ENCODE results near the gene STRBP.

Gene STRBP

DNA sequence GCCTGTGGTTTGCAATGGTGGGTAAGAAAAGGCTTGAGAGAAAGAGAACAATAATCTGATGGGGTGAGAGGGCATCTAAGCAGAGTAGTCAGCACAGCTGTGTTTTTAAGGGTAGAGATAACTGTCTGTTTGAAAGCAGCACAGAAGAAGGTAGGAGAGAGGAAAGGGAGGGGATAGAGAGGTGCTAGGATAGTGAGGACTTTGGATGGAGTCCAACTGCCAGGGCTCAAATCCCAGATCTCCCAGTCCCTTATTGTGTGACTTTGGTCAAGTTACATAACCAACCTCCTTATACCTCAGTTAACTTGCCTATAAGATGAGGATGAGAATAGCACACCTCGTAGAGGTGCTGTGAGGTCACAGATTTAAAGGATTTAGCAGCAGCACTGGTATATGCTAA is 179.3 kb downstream of the STRBP start:
- peaks cover 88% of the 10 kb centered on the region for H3K36me3 ChIP-seq (ENCODE audit: control insufficient read depth, insufficient read depth, low read length)
- no peaks in the 10 kb centered on the region for H3K9me3 ChIP-seq (ENCODE audit: control insufficient read depth, insufficient read depth, low read length)
- peaks cover 12% of the 10 kb centered on the region for H3K4me1 ChIP-seq (ENCODE audit: control insufficient read depth, insufficient read depth, low read length)
- H3K9ac ChIP-seq (ENCODE audit: low read depth, low read length): no peak overlapping the region
- no peak overlapping the region for H3K27ac ChIP-seq (ENCODE audit: low read depth, low read length)
- no peak overlapping the region for H3K4me3 ChIP-seq (ENCODE audit: low read depth, low read length)
- no peaks in the 10 kb centered on the region for H3K27me3 ChIP-seq (ENCODE audit: control insufficient read depth, insufficient read depth, low read length)

DNA sequence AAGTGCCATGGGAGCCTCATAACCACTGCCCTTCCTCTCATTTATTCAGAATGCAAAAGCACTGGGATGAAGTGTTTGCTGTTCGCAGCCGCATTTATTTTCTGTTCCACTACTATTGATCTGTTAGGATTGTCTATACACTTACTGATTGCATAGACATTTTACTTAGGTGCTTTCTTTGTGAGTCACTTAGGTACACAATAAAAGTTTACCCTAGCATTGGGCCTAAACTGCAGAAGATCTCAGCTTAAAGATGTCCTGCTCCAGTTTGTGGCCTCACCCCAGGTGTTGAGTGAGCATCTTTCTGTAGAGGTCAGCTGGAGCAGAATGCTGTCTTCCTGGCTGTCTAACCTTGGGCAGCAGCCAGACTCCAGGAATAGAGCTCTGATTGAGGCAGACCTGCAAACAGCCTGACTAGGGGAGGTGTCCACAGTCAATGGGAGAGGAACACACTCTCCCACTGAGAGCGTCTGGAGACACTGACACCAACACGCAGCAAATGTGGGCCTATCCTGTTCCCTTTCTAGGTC is 181.0 kb downstream of the STRBP start:
- H3K36me3 ChIP-seq (ENCODE audit: control insufficient read depth, insufficient read depth, low read length): peaks cover 80% of the 10 kb centered on the region
- H3K9me3 ChIP-seq (ENCODE audit: control insufficient read depth, insufficient read depth, low read length): no peaks in the 10 kb centered on the region
- H3K4me1 ChIP-seq (ENCODE audit: control insufficient read depth, insufficient read depth, low read length): peaks cover 12% of the 10 kb centered on the region
- no peaks in the 10 kb centered on the region for H3K27me3 ChIP-seq (ENCODE audit: control insufficient read depth, insufficient read depth, low read length)
- no peak overlapping the region for H3K9ac ChIP-seq (ENCODE audit: low read depth, low read length)
- no peak overlapping the region for H3K4me3 ChIP-seq (ENCODE audit: low read depth, low read length)
- H3K27ac ChIP-seq (ENCODE audit: low read depth, low read length): no peak overlapping the region

DNA sequence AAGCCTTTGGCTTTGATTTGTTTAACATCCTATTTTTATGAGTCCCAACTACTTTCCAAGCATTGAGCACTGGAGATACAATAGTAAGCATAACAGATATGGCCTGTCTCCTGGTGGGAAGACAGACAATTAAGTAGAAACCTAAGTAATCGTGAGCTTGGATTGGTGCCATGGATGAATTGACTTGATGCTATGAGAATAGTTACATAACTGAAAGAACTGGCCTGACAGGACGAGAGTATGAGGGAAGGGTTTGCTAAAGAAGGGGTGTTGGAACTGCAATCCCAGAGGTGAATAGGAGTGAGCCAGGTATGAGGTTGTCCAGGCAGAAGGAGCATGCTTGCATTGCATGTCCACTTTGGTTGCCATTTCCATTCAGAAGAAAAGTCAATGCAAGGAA is 182.5 kb downstream of the STRBP start:
- Histone ChIP-seq H3K27ac (ENCODE audit: low read depth, low read length) (no peak overlapping the region), H3K9ac (ENCODE audit: low read depth, low read length) (no peak overlapping the region), H3K27me3 (ENCODE audit: control insufficient read depth, insufficient read depth, low read length) (no peaks in the 10 kb centered on the region), H3K4me3 (ENCODE audit: low read depth, low read length) (no peak overlapping the region), H3K4me1 (ENCODE audit: control insufficient read depth, insufficient read depth, low read length) (peaks cover 12% of the 10 kb centered on the region), H3K36me3 (ENCODE audit: control insufficient read depth, insufficient read depth, low read length) (peaks cover 73% of the 10 kb centered on the region), H3K9me3 (ENCODE audit: control insufficient read depth, insufficient read depth, low read length) (no peaks in the 10 kb centered on the region)

DNA sequence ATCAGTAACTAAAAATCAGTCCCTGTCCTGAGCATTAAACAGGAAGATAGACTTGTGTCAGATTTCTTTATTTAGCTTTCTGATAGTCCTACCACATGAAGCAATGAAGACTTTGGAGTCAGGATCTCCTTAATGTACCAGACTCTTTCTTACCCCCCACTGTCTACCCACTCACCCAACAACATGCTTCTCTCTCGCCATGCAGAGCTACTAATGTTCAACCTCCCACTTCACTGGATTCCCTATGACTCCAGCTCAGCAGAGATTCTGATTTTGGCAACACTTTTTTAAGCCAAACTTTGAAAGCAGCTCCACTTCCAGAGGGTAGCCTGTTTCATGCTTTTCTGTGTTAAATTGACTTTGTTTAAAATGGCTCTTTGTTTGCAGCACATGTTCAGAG is 184.1 kb downstream of the STRBP start:
- Histone ChIP-seq H3K9me3 (ENCODE audit: control insufficient read depth, insufficient read depth, low read length) (no peaks in the 10 kb centered on the region), H3K36me3 (ENCODE audit: control insufficient read depth, insufficient read depth, low read length) (peaks cover 71% of the 10 kb centered on the region), H3K4me3 (ENCODE audit: low read depth, low read length) (no peak overlapping the region), H3K27ac (ENCODE audit: low read depth, low read length) (peak overlapping the region; percentile 3), H3K9ac (ENCODE audit: low read depth, low read length) (no peak overlapping the region), H3K27me3 (ENCODE audit: control insufficient read depth, insufficient read depth, low read length) (no peaks in the 10 kb centered on the region), H3K4me1 (ENCODE audit: control insufficient read depth, insufficient read depth, low read length) (peaks cover 12% of the 10 kb centered on the region)

DNA sequence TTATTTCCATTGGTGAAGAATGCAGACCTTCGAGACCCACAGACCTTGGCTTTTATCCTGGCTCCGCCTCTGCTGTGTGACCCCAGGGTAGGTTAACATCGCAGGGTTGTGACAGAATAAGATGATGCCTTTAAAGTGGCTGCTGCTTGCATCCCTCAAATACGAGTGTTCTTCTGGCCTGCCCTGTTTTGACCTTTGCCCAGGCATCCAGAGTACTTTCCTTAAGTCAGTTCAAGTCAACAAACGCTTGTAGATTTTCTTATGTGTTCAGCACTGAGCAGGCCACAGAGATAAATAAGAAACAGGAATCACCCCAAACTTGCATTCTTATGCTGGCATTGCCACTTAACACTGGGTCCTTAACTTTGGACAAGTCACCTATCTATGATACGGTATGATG is 184.7 kb downstream of the STRBP start:
- Histone ChIP-seq H3K9me3 (ENCODE audit: control insufficient read depth, insufficient read depth, low read length) (no peaks in the 10 kb centered on the region), H3K36me3 (ENCODE audit: control insufficient read depth, insufficient read depth, low read length) (peaks cover 71% of the 10 kb centered on the region), H3K4me3 (ENCODE audit: low read depth, low read length) (no peak overlapping the region), H3K27ac (ENCODE audit: low read depth, low read length) (no peak overlapping the region), H3K9ac (ENCODE audit: low read depth, low read length) (no peak overlapping the region), H3K27me3 (ENCODE audit: control insufficient read depth, insufficient read depth, low read length) (no peaks in the 10 kb centered on the region), H3K4me1 (ENCODE audit: control insufficient read depth, insufficient read depth, low read length) (peaks cover 12% of the 10 kb centered on the region)

DNA sequence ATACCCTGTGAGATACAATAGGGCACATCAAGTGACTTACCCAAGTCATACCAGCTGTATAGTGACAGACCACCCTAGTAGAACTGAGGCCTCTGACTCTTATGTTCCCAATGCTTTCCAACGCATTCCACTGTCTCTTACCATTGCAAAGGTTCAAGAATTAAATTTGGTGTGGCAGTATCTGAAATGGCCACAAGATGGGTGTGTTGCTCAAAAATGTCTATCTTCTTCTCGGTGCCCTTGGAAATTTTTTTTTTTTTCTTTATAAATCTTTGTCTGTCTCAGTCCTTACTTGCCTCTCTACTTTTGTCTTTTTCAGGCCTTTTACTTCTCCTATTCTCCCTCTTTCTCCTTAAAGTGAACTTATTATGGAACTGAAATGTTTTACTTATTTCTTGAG is 186.6 kb downstream of the STRBP start:
- peaks cover 12% of the 10 kb centered on the region for H3K4me1 ChIP-seq (ENCODE audit: control insufficient read depth, insufficient read depth, low read length)
- peaks cover 72% of the 10 kb centered on the region for H3K36me3 ChIP-seq (ENCODE audit: control insufficient read depth, insufficient read depth, low read length)
- H3K9ac ChIP-seq (ENCODE audit: low read depth, low read length): no peak overlapping the region
- H3K9me3 ChIP-seq (ENCODE audit: control insufficient read depth, insufficient read depth, low read length): no peaks in the 10 kb centered on the region
- H3K27me3 ChIP-seq (ENCODE audit: control insufficient read depth, insufficient read depth, low read length): no peaks in the 10 kb centered on the region
- no peak overlapping the region for H3K27ac ChIP-seq (ENCODE audit: low read depth, low read length)
- no peak overlapping the region for H3K4me3 ChIP-seq (ENCODE audit: low read depth, low read length)

DNA sequence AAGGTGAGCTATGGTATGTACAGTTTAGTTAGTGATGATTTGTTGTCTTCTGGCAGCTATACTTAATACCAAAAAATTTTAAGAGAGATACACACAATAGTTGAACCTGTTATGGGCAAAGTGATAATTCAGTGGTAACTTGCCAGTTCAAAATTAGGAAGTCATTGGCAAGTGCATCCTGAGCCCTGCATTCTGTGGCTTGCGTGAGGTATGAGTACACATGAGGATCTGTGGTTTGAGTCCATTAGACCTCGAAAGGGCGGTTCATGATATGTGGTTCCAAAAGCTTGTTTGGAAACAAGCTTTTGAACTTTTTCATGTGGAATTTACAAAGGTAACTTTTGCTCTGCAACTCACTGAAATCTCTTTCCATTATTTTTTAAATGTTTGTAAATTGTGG is 187.9 kb downstream of the STRBP start:
- Histone ChIP-seq H3K4me3 (ENCODE audit: low read depth, low read length) (no peak overlapping the region), H3K27ac (ENCODE audit: low read depth, low read length) (no peak overlapping the region), H3K9ac (ENCODE audit: low read depth, low read length) (no peak overlapping the region), H3K27me3 (ENCODE audit: control insufficient read depth, insufficient read depth, low read length) (no peaks in the 10 kb centered on the region), H3K4me1 (ENCODE audit: control insufficient read depth, insufficient read depth, low read length) (peaks cover 20% of the 10 kb centered on the region), H3K9me3 (ENCODE audit: control insufficient read depth, insufficient read depth, low read length) (no peaks in the 10 kb centered on the region), H3K36me3 (ENCODE audit: control insufficient read depth, insufficient read depth, low read length) (peaks cover 72% of the 10 kb centered on the region)

DNA sequence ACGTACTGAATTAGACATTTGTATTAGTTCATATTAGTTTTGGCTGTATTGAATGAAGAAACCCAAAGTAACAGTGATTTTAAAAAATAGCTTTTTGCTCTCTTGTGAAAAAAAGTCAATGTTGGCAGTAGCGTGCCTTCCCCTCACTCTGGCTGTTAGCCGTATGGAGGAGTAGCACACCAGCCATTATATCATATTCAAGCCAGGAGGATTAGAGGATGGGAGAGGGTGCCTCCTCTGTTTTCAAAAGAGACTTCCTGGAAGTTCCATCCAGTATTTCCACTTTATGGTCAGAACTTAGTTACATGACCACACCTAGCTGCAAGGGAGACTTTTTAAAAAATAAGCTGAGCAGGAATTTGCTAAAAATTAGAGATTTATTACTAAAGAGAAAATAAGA is 193.8 kb downstream of the STRBP start:
- Histone ChIP-seq H3K4me1 (ENCODE audit: control insufficient read depth, insufficient read depth, low read length) (peaks cover 52% of the 10 kb centered on the region), H3K9me3 (ENCODE audit: control insufficient read depth, insufficient read depth, low read length) (no peaks in the 10 kb centered on the region), H3K27me3 (ENCODE audit: control insufficient read depth, insufficient read depth, low read length) (no peaks in the 10 kb centered on the region), H3K27ac (ENCODE audit: low read depth, low read length) (peak overlapping the region; percentile 83), H3K9ac (ENCODE audit: low read depth, low read length) (no peak overlapping the region), H3K4me3 (ENCODE audit: low read depth, low read length) (no peak overlapping the region; the same call in 1 of the 2 replicates), H3K36me3 (ENCODE audit: control insufficient read depth, insufficient read depth, low read length) (peaks cover 51% of the 10 kb centered on the region)

DNA sequence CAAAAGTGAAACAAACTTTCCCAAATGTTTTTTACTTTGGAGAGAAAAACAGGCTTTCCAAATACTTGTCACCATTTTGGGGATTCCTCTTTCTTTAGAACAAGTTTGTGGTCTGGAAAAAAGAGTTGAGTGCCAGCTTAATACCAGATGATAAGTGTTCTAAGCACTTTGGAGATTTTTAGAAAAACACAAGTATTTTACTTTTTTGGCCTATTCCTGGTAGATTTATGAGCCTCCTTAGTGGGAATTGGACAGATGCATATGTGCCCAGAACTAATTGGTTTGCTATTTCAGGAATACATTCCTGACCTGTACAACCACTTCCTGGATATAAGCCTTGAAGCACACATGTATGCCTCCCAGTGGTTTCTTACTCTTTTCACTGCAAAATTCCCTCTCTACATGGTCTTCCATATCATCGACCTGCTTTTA is 194.4 kb downstream of the STRBP start:
- Histone ChIP-seq H3K4me1 (ENCODE audit: control insufficient read depth, insufficient read depth, low read length) (peaks cover 52% of the 10 kb centered on the region), H3K9ac (ENCODE audit: low read depth, low read length) (no peak overlapping the region), H3K36me3 (ENCODE audit: control insufficient read depth, insufficient read depth, low read length) (peaks cover 49% of the 10 kb centered on the region), H3K27me3 (ENCODE audit: control insufficient read depth, insufficient read depth, low read length) (no peaks in the 10 kb centered on the region), H3K27ac (ENCODE audit: low read depth, low read length) (peak overlapping the region; percentile 83), H3K9me3 (ENCODE audit: control insufficient read depth, insufficient read depth, low read length) (no peaks in the 10 kb centered on the region), H3K4me3 (ENCODE audit: low read depth, low read length) (no peak overlapping the region)

DNA sequence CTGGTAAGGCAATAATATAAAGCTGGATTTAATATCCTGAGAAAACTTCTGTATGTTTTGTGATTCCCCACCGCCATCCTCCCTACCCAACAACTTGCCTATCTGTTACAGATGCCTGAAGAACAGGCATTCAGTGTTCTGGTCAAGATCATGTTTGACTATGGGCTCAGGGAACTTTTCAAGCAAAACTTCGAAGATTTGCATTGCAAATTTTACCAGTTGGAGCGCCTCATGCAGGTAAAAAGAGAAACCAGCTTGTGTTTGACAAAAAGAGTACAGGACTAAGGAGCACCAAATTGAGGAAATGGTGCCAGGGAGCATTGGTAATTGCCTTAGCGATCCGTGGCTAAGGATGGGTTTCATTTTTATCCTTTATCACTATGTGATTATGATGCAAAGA is 194.9 kb downstream of the STRBP start:
- Histone ChIP-seq H3K9ac (ENCODE audit: low read depth, low read length) (no peak overlapping the region), H3K4me3 (ENCODE audit: low read depth, low read length) (peak overlapping the region; percentile 12; the same call in 1 of the 2 replicates)

DNA sequence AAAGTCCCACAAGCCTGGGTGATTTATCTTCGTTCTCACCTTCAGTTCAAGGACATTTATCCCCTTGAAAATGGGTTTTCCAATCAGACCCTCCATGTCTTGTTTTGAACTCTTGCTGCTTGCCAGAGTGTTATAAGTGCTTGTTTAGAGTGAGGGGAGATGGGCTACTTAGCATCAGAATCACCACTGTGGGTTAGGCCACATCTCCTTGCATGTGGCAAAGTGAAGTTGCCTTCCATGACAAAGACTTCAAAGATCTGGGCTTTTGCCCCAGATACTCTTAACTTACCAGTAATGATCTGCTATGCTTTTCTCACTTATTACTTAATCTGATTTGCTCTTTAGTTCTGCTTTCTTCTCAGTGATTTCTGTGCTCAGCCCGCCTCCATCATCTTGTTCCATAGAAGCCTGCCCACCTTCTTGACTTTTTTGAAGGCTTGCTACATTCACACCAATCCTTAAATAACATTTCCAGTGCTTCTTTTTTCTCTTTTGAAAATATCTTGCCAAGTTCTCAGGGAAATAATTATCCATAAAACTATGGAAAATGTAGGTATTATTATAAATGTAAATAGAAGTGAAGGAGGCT is 195.9 kb downstream of the STRBP start:
- Histone ChIP-seq H3K9me3 (ENCODE audit: control insufficient read depth, insufficient read depth, low read length) (no peaks in the 10 kb centered on the region), H3K27ac (ENCODE audit: low read depth, low read length) (peak overlapping the region; percentile 83), H3K4me1 (ENCODE audit: control insufficient read depth, insufficient read depth, low read length) (peaks cover 52% of the 10 kb centered on the region), H3K9ac (ENCODE audit: low read depth, low read length) (no peak overlapping the region), H3K4me3 (ENCODE audit: low read depth, low read length) (peak overlapping the region; percentile 36), H3K27me3 (ENCODE audit: control insufficient read depth, insufficient read depth, low read length) (no peaks in the 10 kb centered on the region), H3K36me3 (ENCODE audit: control insufficient read depth, insufficient read depth, low read length) (peaks cover 47% of the 10 kb centered on the region)

More for the DNA sequence above, 194.9 kb downstream of the STRBP start:
- no peaks in the 10 kb centered on the region for H3K27me3 ChIP-seq (ENCODE audit: control insufficient read depth, insufficient read depth, low read length)
- H3K27ac ChIP-seq (ENCODE audit: low read depth, low read length): peak overlapping the region; percentile 83
- H3K4me1 ChIP-seq (ENCODE audit: control insufficient read depth, insufficient read depth, low read length): peaks cover 52% of the 10 kb centered on the region
- no peaks in the 10 kb centered on the region for H3K9me3 ChIP-seq (ENCODE audit: control insufficient read depth, insufficient read depth, low read length)
- peaks cover 48% of the 10 kb centered on the region for H3K36me3 ChIP-seq (ENCODE audit: control insufficient read depth, insufficient read depth, low read length)
